Subcutaneous abdominal adipose tissue (tissue), 5 donors: Measurements from ENCODE around the gene NFIX.

Experiments used
- H3K27ac ChIP-seq: one replicate; pipeline ENCODE4 v1.7.0; 2013; ENCODE audit warnings: low read depth, mild to moderate bottlenecking, inconsistent platforms, low read length, moderate library complexity
- H3K27me3 ChIP-seq, 5 donors: one replicate each; pipeline ENCODE4 v1.7.0; 2013; ENCODE audit warnings: low read length in 5 of 5, inconsistent platforms in 1 of 5; ENCODE audit not compliant: control insufficient read depth in 5 of 5, insufficient read depth in 4 of 5
- H3K36me3 ChIP-seq, 5 donors: one replicate each; pipeline ENCODE4 v1.7.0; 2013; ENCODE audit warnings: low read length in 5 of 5; ENCODE audit not compliant: control insufficient read depth in 5 of 5, insufficient read depth in 5 of 5
- H3K4me1 ChIP-seq, 5 donors: one replicate each; pipeline ENCODE4 v1.7.0; 2013; ENCODE audit warnings: low read length in 5 of 5, mild to moderate bottlenecking in 3 of 5, moderate library complexity in 1 of 5; ENCODE audit not compliant: control insufficient read depth in 5 of 5, insufficient read depth in 5 of 5
- H3K4me3 ChIP-seq, 5 donors: one replicate each; pipeline ENCODE4 v1.7.0; 2013; ENCODE audit warnings: low read length in 5 of 5, low read depth in 1 of 5
- H3K9ac ChIP-seq, 5 donors: one replicate each; pipeline ENCODE4 v1.7.0; 2013; ENCODE audit warnings: low read length in 5 of 5, mild to moderate bottlenecking in 4 of 5, moderate library complexity in 3 of 5
- H3K9me3 ChIP-seq, 5 donors: one replicate each; pipeline ENCODE4 v1.7.0; 2013; ENCODE audit warnings: low read length in 5 of 5; ENCODE audit not compliant: control insufficient read depth in 5 of 5
- donor health status: healthy.
- donor health status: healthy.
- donor health status: healthy.
- donor health status: healthy.
- donor health status: healthy.

NFIX gene

DNA sequence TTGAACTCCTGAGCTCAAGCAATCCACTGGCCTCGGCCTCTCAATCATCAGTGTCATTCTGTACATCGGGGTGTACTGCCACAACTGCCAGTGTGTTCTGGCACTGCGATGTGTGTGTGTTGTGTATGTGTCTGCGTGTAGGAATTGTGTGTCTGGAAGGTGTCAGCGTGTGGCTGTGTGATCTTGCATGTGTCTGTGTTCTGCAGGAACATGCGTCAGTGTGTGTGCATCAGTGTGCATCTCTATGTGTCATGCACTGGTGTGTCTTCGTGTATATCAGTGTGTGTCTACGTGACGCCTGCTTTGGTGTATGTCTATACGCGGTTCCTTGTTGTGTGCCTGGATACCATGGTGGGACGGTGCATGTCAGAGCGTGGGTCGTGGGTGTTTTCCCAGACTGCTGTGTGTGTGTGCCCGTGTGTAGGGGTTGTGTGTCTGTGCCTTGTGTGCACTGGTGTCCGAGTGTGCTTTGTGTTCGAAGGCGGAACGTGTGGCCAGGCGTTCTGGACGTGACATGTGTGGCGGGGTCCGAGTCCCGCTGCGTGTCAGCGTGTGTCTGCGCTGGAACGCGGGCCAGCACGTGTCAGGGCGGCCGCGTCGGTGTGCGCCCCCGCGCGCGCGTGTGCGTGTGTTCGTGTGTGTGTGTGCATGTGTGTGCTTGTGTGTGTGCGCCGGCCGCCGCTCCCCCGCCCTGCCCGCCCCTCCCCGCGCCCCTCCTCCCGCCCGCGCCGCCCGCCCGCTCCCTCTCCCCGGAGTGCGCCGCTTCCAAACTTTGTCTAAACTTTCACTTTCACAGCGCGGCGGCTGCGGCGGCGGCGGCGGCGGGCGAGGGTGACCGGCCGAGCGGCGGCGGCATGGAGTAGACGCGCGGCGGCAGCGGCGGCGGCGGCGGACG, at the start of gene NFIX:
Gene NFIX, plus strand, starts transcription at position 775 of the 895 bp plus-strand sequence. CDS start 363 bp downstream, outside the sequence.
- H3K9me3 ChIP-seq: no peaks in the 10 kb centered on the region
- H3K4me3 ChIP-seq: peak within 1 kb of the TSS; percentile 76 to 94 (median 87)
- H3K9ac ChIP-seq: peak within 1 kb of the TSS; percentile 35 to 88 (median 64)
- H3K27ac ChIP-seq: peak within 1 kb of the TSS; percentile 90
- peaks cover 11 to 42% (median 32%) of the 10 kb centered on the region in 5 donors for H3K4me1 ChIP-seq
- H3K36me3 ChIP-seq: peaks cover 0 to 9% (median 5%) of the 10 kb centered on the region in 5 donors
- no peaks in the 10 kb centered on the region for H3K27me3 ChIP-seq

DNA sequence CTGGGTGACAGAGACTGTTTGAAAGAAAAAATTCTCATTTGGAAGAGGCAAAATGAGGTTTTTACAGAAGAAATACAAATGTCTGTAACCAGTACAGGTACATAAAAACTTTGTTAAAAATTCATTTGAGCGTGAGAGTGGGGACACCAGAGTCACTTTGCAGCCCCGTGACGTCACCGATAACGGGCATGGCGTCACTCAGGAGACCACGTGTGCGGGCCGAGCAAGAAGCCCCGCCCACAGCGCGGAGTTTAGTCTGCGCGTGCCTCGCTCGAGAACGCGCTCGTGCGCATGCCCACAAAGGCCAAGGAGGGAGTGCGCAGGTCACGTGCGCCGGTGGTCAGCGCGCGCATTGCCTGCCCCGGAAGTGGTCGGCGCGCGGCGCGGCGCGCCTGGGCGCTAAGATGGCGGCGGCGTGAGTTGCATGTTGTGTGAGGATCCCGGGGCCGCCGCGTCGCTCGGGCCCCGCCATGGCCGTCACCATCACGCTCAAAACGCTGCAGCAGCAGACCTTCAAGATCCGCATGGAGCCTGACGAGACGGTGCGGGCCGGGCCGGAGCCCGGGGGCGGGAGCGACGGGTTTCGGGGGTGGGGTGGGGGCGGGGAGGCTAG, 49.7 kb upstream of the NFIX start, which contains the start of gene RAD23A:
Gene RAD23A, plus strand, starts transcription at position 384 of the 613 bp plus-strand sequence. Its CDS starts 87 bp downstream, at position 471.
- peaks cover 0 to 73% (median 63%) of the 10 kb centered on the region in 5 donors for H3K36me3 ChIP-seq
- H3K27me3 ChIP-seq: no peaks in the 10 kb centered on the region
- peak within 1 kb of the TSS; percentile 79 to 96 (median 89) for H3K9ac ChIP-seq
- peaks cover 6 to 28% (median 26%) of the 10 kb centered on the region in 5 donors for H3K4me1 ChIP-seq
- peak within 1 kb of the TSS; percentile 73 to 85 (median 83) for H3K4me3 ChIP-seq
- H3K9me3 ChIP-seq: no peaks in the 10 kb centered on the region
- peak within 1 kb of the TSS; percentile 85 for H3K27ac ChIP-seq

GRCh38 chr19:12946092-12946721, 49.1 kb upstream of the NFIX start:
- Histone ChIP-seq H3K9me3 (no peaks in the 10 kb centered on the region), H3K27me3 (no peaks in the 10 kb centered on the region), H3K4me3 (peak overlapping the region; percentile 73 to 85 (median 83)), H3K27ac (peak overlapping the region; percentile 85), H3K9ac (peak overlapping the region; percentile 79 to 96 (median 89)), H3K36me3 (peaks cover 0 to 73% (median 63%) of the 10 kb centered on the region in 5 donors), H3K4me1 (peaks cover 6 to 24% (median 21%) of the 10 kb centered on the region in 5 donors)

DNA sequence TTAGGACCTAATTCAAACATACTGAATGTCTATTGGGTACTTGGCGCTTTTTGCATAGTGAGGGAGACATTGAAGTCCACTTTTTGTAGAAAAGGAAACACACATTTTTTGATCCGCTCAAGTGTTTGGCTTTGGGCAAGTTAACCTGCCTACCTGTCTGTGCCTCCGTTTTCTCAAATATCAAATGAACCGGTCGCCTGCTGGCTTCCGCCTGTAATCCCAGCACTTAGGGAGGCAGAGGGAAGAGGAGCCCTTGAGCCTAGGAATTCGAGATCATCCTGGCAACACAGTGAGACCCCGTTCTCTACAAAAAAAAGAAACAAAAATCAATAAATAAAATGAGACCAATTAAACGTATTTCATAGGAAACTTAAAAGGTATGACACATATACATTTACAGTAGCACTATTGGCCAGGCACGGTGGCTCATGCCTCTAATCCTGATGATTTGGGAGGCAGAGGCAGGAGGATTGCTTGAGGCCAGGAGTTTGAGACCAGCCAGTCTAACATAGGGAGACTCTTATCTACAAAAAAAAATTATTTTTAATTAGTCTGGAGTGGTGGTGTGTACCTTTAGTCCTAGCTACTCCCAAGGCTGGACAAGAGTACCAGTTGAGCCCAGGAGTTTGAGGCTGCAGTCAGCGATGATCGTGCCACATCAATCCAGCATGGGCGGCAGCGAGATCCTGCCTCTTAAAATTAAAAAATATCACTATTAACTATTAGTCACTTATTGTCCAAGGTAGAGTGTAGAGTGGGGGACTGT, 48.4 kb upstream of the NFIX start:
- Histone ChIP-seq H3K4me1 (peaks cover 6 to 24% (median 21%) of the 10 kb centered on the region in 5 donors), H3K36me3 (peaks cover 0 to 72% (median 62%) of the 10 kb centered on the region in 5 donors), H3K9ac (peak overlapping the region; percentile 79 to 96 (median 89)), H3K27me3 (no peaks in the 10 kb centered on the region), H3K4me3 (peak overlapping the region; percentile 73 to 85 (median 83)), H3K27ac (peak overlapping the region; percentile 85), H3K9me3 (no peaks in the 10 kb centered on the region)

DNA sequence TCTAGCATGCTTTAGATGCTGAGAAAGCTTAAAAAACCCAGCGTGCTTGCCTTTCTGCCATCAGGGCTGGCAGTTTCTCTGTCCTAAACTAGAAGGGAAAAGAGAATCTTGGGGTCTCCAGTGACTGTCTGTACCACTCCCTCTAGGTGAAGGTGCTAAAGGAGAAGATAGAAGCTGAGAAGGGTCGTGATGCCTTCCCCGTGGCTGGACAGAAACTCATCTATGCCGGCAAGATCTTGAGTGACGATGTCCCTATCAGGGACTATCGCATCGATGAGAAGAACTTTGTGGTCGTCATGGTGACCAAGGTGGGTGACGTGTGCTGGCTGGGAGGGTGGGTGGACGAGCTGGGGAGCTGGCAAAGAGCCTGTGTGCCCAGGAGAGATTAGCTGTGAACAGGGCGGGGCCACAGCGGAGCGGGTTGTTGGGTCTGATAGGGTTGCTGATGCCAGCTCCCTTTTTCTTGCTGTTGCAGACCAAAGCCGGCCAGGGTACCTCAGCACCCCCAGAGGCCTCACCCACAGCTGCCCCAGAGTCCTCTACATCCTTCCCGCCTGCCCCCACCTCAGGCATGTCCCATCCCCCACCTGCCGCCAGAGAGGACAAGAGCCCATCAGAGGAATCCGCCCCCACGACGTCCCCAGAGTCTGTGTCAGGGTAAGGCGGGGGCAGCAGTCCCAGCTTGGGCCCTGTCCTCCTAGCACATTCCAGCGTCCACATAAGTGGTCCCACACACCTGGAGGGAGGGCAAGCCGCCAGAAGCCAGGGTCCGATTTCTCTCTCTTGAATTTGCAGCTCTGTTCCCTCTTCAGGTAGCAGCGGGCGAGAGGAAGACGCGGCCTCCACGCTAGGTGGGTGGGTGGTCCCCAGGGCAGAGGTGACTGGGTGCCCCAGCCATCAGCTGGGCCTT, 47.3 kb upstream of the NFIX start:
- peak overlapping the region; percentile 85 for H3K27ac ChIP-seq
- peaks cover 8 to 27% (median 24%) of the 10 kb centered on the region in 5 donors for H3K4me1 ChIP-seq
- peak overlapping the region in 1 of 5 donors; percentile 43 for H3K9ac ChIP-seq

DNA sequence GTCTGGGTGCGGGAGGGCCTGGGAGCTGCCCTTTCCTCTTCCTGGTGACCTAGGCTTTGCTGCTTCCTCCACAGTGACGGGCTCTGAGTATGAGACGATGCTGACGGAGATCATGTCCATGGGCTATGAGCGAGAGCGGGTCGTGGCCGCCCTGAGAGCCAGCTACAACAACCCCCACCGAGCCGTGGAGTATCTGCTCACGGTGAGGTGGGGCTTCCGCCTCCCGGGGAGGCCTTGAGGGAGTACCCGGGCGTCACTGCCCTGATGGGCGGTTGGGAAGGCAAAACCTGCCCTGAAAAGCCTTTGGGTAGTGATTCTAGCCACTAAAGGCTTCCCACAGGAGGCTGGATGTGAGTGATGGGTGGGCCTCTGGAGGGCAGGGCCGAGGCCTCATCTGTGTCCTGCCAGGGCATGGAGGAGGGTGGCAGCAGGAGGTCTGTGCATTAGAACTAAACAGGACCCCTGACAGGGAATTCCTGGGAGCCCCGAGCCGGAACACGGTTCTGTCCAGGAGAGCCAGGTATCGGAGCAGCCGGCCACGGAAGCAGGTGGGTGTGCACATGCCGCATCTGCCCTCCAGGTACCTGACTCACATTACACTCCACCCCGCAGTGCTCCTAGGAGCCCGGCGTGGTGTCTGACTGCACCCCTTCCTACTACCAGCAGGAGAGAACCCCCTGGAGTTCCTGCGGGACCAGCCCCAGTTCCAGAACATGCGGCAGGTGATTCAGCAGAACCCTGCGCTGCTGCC, 46.5 kb upstream of the NFIX start:
- Histone ChIP-seq H3K27ac (peak overlapping the region; percentile 49), H3K9me3 (no peaks in the 10 kb centered on the region), H3K4me3 (no peak overlapping the region), H3K9ac (peak overlapping the region in 1 of 5 donors; percentile 43), H3K27me3 (no peaks in the 10 kb centered on the region), H3K36me3 (peaks cover 0 to 71% (median 64%) of the 10 kb centered on the region in 5 donors), H3K4me1 (peaks cover 8 to 27% (median 25%) of the 10 kb centered on the region in 5 donors)

More for the DNA sequence above, 47.3 kb upstream of the NFIX start:
- H3K27me3 ChIP-seq: no peaks in the 10 kb centered on the region
- H3K4me3 ChIP-seq: no peak overlapping the region
- no peaks in the 10 kb centered on the region for H3K9me3 ChIP-seq
- H3K36me3 ChIP-seq: peaks cover 0 to 72% (median 64%) of the 10 kb centered on the region in 5 donors

DNA sequence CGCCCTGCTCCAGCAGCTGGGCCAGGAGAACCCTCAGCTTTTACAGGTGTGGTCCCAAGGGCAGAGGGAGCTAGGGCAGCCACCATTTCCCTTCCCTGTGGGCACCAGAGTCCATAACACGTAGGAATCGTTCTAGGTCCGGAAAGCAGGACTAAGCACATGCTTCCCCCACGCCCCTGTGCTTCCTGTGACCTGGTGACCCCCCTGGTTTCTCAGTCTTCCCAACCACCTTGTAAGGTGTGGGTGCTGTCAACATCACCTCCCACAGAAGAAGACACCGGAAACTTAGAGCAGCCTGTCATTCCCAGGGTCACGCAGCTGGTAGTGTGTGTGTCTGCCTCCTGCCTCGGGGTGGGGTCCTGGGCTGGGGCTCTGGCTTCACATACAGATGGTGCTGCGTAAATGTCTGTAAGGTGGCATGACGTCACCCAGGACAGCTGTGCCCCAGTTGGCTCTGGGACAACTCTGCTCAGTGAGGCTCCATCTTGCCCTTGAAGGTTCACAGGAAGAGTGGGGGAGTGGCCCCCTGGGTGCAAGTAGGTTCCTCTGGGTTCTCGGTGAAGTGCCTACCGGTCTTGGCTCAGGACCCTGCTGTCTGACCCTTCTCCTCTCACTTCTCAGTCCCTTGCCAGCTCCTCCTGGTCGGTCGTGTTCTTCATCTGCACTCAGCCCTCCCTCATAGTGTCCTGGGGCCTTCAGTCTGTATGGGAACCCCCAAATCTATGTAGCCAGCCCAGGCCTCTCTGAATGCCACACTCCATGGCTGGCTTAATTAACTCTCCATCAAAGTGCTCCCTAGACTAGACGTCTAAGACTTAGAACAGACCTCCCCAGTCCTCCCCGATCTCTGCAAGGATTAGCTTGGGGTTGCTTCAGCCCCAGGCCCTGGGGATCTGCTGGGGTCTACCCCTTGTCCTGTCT, 45.7 kb upstream of the NFIX start:
- peak overlapping the region; percentile 49 for H3K27ac ChIP-seq
- no peak overlapping the region for H3K9ac ChIP-seq
- no peak overlapping the region for H3K4me3 ChIP-seq
- peaks cover 8 to 31% (median 26%) of the 10 kb centered on the region in 5 donors for H3K4me1 ChIP-seq
- H3K27me3 ChIP-seq: no peaks in the 10 kb centered on the region
- H3K9me3 ChIP-seq: no peaks in the 10 kb centered on the region
- H3K36me3 ChIP-seq: peaks cover 0 to 72% (median 67%) of the 10 kb centered on the region in 5 donors
